ENCODE data around the gene NCDN. TPM values are rescaled to one million over a fixed set of nuclear protein-coding genes. Genes with fewer than 3 reads are reported as not detected.

Gene NCDN
- total and polyA plus RNA-seq, 2 of the 8 experiments (the other 6 are each of a cell fraction or from before 2014, with no cell fraction given): 26.2 to 35.4 TPM

DNA sequence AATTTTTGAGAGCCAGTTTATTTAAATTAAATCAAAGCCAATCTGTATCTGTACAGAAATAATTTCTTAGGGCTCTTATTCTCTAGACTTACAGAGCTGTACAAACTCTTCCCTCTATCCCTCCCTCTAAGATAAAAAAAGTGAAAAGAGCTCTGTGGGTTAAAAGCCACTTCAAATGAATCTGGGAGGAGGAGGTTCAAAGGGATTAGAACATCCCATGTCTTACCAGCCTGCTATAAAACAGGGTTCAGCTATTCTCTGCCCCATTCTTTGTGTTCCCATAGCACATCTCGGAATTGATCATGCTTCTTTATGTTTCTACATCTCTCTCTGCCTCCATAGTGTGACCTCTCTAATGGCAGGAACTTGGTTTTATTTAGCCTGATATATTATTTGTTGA, 19.8 kb upstream of the NCDN start:
- Histone ChIP-seq H2BK20ac (ENCODE audit: low read length) (no peak overlapping the region), H3K27me3 (replicated peaks in 1 of 4; ENCODE audit: control insufficient read depth in 3 of 4, extremely low read depth in 1 of 4, insufficient read depth in 3 of 4, low read length in 3 of 4) (no peaks in the 10 kb centered on the region), H3K79me1 (ENCODE audit: low read depth, low read length) (peaks cover 6% of the 10 kb centered on the region), H2BK5ac (ENCODE audit: low read depth, low read length) (no peak overlapping the region), H4K5ac (ENCODE audit: insufficient read length, low read depth, low read length) (no peak overlapping the region), H3K79me2 (ENCODE audit: control insufficient read depth in 1 of 2, insufficient read depth in 2 of 2, low read length in 2 of 2) (peaks cover 0 to 84% of the 10 kb centered on the region in 2 experiments; a peak in 3 of 4 replicates), H3K27ac (ENCODE audit: low read depth, low read length) (no peak overlapping the region), H3K4me2 (ENCODE audit: insufficient read depth in 1 of 2, low read depth in 2 of 2, low read length in 2 of 2) (no peak overlapping the region), H2AFZ (ENCODE audit: low read length) (no peak overlapping the region), H3K56ac (replicated peaks; ENCODE audit: insufficient read length, low read depth, low read length) (no peak overlapping the region), H3K14ac (ENCODE audit: insufficient read length) (no peak overlapping the region), H3K23me2 (ENCODE audit: low read depth, low read length) (no peaks in the 10 kb centered on the region), H2BK15ac (ENCODE audit: low read length) (no peak overlapping the region), H2BK120ac (replicated peaks; ENCODE audit: low read depth, low read length) (no peak overlapping the region), H4K91ac (replicated peaks; ENCODE audit: insufficient read length, low read length) (no peak overlapping the region), H3K9me3 (ENCODE audit: insufficient read depth in 2 of 2, low read depth in 1 of 2, low read length in 1 of 2) (no peaks in the 10 kb centered on the region), H4K20me1 (replicated peaks in 1 of 2; ENCODE audit: control insufficient read depth in 1 of 2, insufficient read depth in 2 of 2, low read length in 2 of 2) (peaks cover 0 to 2% of the 10 kb centered on the region in 2 experiments), H2BK12ac (ENCODE audit: low read depth, low read length) (no peak overlapping the region), H3K4ac (replicated peaks; ENCODE audit: insufficient read length, low read depth, low read length) (no peak overlapping the region), H3K4me3 (ENCODE audit: extremely low read depth in 1 of 4, insufficient read depth in 2 of 4, low read depth in 3 of 4, low read length in 4 of 4) (no peak overlapping the region), H4K8ac (ENCODE audit: extremely low read depth, insufficient read depth, low read length) (no peak overlapping the region), H3K23ac (ENCODE audit: insufficient read length) (no peak overlapping the region), H3K4me1 (replicated peaks in 1 of 4; ENCODE audit: control insufficient read depth in 3 of 4, insufficient read depth in 4 of 4, low read length in 3 of 4) (peaks cover 0 to 6% (median 4%) of the 10 kb centered on the region in 4 experiments; a peak in 5 of 7 replicates), H3K18ac (ENCODE audit: extremely low read depth, low read length) (no peak overlapping the region), H3K36me3 (ENCODE audit: control insufficient read depth in 2 of 4, insufficient read depth in 4 of 4, low read length in 3 of 4) (peaks cover 0 to 15% (median 4%) of the 10 kb centered on the region in 4 experiments; a peak in 3 of 8 replicates), H2AK5ac (ENCODE audit: low read depth, low read length) (no peak overlapping the region), H3K9ac (replicated peaks in 1 of 4; ENCODE audit: extremely low read depth in 1 of 4, low read depth in 3 of 4, low read length in 3 of 4) (no peak overlapping the region)
- 74% methylated on average over 1 of the region's 1 CpG; no CpG with 5 or more reads in 1 of the 2 experiments for WGBS, 2 experiments (ENCODE audit: extremely low coverage in 1 of 2, insufficient coverage in 1 of 2, insufficient read length in 1 of 2, insufficient replicate concordance in 2 of 2, low coverage in 1 of 2, low lambda C conversion rate in 2 of 2, missing lambda C conversion rate in 1 of 2)
- TF ChIP-seq SIX5 (IDR thresholded peaks at IDR 0.05; ENCODE audit: low read depth, low read length): no peak
- TF ChIP-seq SRF (IDR thresholded peaks at IDR 0.05; ENCODE audit: low read depth, low read length): no peak
- TF ChIP-seq SP4 (IDR thresholded peaks at IDR 0.05; ENCODE audit: low read length): no peak
- no peak for TF ChIP-seq SIN3A (conservative IDR thresholded peaks at IDR 0.05 in 1 of 2, IDR thresholded peaks at IDR 0.05 in 1 of 2; ENCODE audit: low read depth in 1 of 2, low read length in 2 of 2)
- TF ChIP-seq USF2 (IDR thresholded peaks at IDR 0.05; ENCODE audit: low read length): no peak
- ChIA-PET CTCF (ENCODE audit: partially characterized antibody) (interaction anchor here (1.0 to 2.7 kb wide), 3 partner anchors 26 to 86 kb away, joined by 3 to 16 read pairs (median 7); no protein-coding TSS in a partner anchor), POLR2A (ENCODE audit: partially characterized antibody) (interaction anchor here (0.6 to 1.1 kb wide), 4 partner anchors 11 to 294 kb away, joined by 3 read pairs; no protein-coding TSS in a partner anchor)
- DNase-seq (ENCODE audit: low read depth in 1 of 2, low spot score in 2 of 2) (no peak), FAIRE-seq (no peak)

All from H1 (cell line).